Heart left ventricle (tissue), 16 donors: ENCODE measurements around the gene SERPINB13. TPM values are rescaled to one million over a fixed set of nuclear protein-coding genes. Genes with fewer than 3 reads are reported as not detected.

ENCODE experiments used
- ATAC-seq, 4 donors: fragments of 200-7000 bp; cut with Tn5 transposase; one replicate each; pipeline ENCODE4 v1.9.1; 2020 to 2022; ENCODE audit warnings: moderate library complexity in 4 of 4, mild to moderate bottlenecking in 3 of 4, moderate number of reproducible peaks in 1 of 4
- DNase-seq, 5 donors: peaks; one replicate each; pipeline ENCODE4 v3.0.0-alpha.2; 2020
- H3K27ac ChIP-seq, 12 donors: fragments of 200-600 bp; sonication (generic) in 4 of 12; one replicate each; pipeline versions ENCODE4 v1.5.0 to v1.8.0; 2016 to 2022; ENCODE audit warnings: mild to moderate bottlenecking in 2 of 12
- H3K27me3 ChIP-seq, 9 donors: fragments of 200-600 bp; sonication (generic) in 2 of 9; one replicate each; pipeline versions ENCODE4 v1.5.1 to v1.8.0; 2016 to 2022; ENCODE audit warnings: mild to moderate bottlenecking in 3 of 9
- H3K36me3 ChIP-seq, 9 donors: fragments of 200-600 bp; sonication (generic) in 2 of 9; one replicate each; pipeline versions ENCODE4 v1.5.0 to v1.8.0; 2018 to 2022; ENCODE audit warnings: mild to moderate bottlenecking in 2 of 9
- H3K4me1 ChIP-seq, 12 donors: fragments of 200-600 bp; sonication (generic) in 4 of 12; one replicate each; pipeline versions ENCODE4 v1.5.0 to v1.8.0; 2016 to 2022; ENCODE audit warnings: mild to moderate bottlenecking in 3 of 12
- H3K4me3 ChIP-seq, 12 donors: fragments of 200-600 bp; sonication (generic) in 4 of 12; one replicate each; pipeline versions ENCODE4 v1.5.0 to v1.8.0; 2017 to 2022; ENCODE audit warnings: mild to moderate bottlenecking in 9 of 12, moderate library complexity in 4 of 12
- H3K9me3 ChIP-seq, 12 donors: fragments of 200-600 bp; sonication (generic) in 4 of 12; one replicate each; pipeline versions ENCODE4 v1.5.0 to v1.8.0; 2016 to 2022; ENCODE audit warnings: mild to moderate bottlenecking in 1 of 12
- POLR2A ChIP-seq, 2 donors: fragments of 450-650 bp; IDR thresholded peaks; one replicate each; pipeline ENCODE4 v1.6.1; 2017; ENCODE audit warnings: antibody characterized with exemption in 2 of 2, mild to moderate bottlenecking in 2 of 2, moderate library complexity in 2 of 2
- WGBS, 4 donors: extraction: QIAGEN DNeasy Blood & Tissue Kit in 2 of 4; methylation state at CpG; one replicate each; pipeline versions ENCODE4 v1.1.5 to v1.1.7; 2013 to 2018; 5-methylcytosine and 5-hydroxymethylcytosine counted together
- intact Hi-C, 10 donors: fragments of 100-400 bp; cut with DNase I; formaldehyde crosslinking; loops; one replicate each; pipeline versions ENCODE4 v1.11.1 to v1.14.2; 2022
- polyA plus RNA-seq, 2 donors: library from polyadenylated mRNA; stranded (reverse); fragments of 200-250 nt; gene quantifications; one replicate each; pipeline ENCODE4 v1.2.3, GENCODE V29; 2013
- total RNA-seq, 9 donors: library from RNA; depleted of rRNA in 2 of 9; stranded (reverse); fragments of >200 nt in 2 of 9; fragmentation: NEBNext Ultra II Directional in 3 of 9; extraction: Animal tissue kit (Norgen Biotek cat#: 25700) in 3 of 9; gene quantifications; one replicate each; pipeline versions ENCODE4 v1.1.0 to v1.2.4, GENCODE V29; 2016 to 2023
- TF ChIP-seq, protein P1 (sequence below), 12 donors: fragments of 200-600 bp; sonication (generic) in 4 of 12; IDR thresholded peaks; one replicate each; pipeline versions ENCODE4 v1.5.0 to v1.8.0; 2018 to 2022; ENCODE audit warnings: antibody characterized with exemption in 12 of 12, mild to moderate bottlenecking in 5 of 12
- donor health status: ischemic (EF 13 %, LVEDD 7.1; RV severe dilation, severe dysfunction).
- donor health status: healthy with polysubstance abuse.
- donor health status: DM: no; HTN: yes; CAD: no.
- donor health status: DM: no; HTN: no; CAD: no.
- donor health status: ischemic (EF 25% LVEDD 6.9; RV normal size, moderate dysfunction).
- donor health status: ischemic (EF 25% LVEDD 5.7; RV mildly dilated, moderate dysfunction).
- donor health status: healthy.
- donor health status: DM: yes; HTN: yes; CAD: no.
- donor health status: ischemic (EF 35%, LVEDD 5.7; RV mildly dilated, moderate dysfunction).
- donor health status: nonischemic (EF 11% LVEDD 7.7; RV severe dilation, severe dysfunction).
- donor health status: DM: yes; HTN: yes; CAD: no.
- donor health status: PGD.
- donor health status: ischemic (EF 29% LVEDD 5.4; RV normal size, mild dysfunction).
- donor health status: nonischemic (EF 23%, LVEDD 6.1; RV moderate dilation, normal function).

The SERPINB13 gene
- total and polyA plus RNA-seq, 11 donors: not detected

GRCh38 chr18:63590966-63591695, 4.0 kb downstream of the SERPINB13 start:
- Histone ChIP-seq H3K9me3 (no peaks in the 10 kb centered on the region), H3K27me3 (no peaks in the 10 kb centered on the region), H3K36me3 (no peaks in the 10 kb centered on the region), H3K4me3 (no peak overlapping the region), H3K4me1 (no peaks in the 10 kb centered on the region), H3K27ac (no peak overlapping the region)
- no peak for ATAC-seq
- DNase-seq: no peak
- 69 to 84% (median 80%) methylated on average over 3 of the region's 3 CpGs for WGBS, 4 donors
- no peak for TF ChIP-seq POLR2A (IDR thresholded peaks at IDR 0.05)
- TF ChIP-seq, protein P1, sequence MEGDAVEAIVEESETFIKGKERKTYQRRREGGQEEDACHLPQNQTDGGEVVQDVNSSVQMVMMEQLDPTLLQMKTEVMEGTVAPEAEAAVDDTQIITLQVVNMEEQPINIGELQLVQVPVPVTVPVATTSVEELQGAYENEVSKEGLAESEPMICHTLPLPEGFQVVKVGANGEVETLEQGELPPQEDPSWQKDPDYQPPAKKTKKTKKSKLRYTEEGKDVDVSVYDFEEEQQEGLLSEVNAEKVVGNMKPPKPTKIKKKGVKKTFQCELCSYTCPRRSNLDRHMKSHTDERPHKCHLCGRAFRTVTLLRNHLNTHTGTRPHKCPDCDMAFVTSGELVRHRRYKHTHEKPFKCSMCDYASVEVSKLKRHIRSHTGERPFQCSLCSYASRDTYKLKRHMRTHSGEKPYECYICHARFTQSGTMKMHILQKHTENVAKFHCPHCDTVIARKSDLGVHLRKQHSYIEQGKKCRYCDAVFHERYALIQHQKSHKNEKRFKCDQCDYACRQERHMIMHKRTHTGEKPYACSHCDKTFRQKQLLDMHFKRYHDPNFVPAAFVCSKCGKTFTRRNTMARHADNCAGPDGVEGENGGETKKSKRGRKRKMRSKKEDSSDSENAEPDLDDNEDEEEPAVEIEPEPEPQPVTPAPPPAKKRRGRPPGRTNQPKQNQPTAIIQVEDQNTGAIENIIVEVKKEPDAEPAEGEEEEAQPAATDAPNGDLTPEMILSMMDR (IDR thresholded peaks at IDR 0.05): no peak
- intact Hi-C loops: no loop called here

DNA sequence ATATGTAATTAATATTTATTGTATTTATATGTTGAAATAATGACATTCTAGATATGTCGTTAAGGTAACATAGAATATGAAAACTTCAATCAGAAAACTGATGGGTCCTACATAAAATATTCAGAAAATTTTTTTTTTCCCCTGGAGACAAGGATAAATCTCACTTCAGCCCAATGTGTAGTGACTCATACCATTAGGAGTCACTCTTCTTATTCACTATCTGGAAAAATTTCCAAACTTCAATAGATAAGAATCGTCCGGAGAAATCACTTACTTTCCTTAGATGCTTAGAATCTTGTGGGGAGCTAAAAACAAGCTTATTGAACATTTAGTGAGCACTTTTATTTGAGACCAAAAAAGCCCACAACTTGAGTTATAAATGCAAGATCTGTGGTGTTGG, 4.6 kb downstream of the SERPINB13 start:
- no peak for ATAC-seq
- DNase-seq: no peak
- H3K9me3 ChIP-seq: no peaks in the 10 kb centered on the region
- TF ChIP-seq POLR2A (IDR thresholded peaks at IDR 0.05): no peak
- TF ChIP-seq, protein P1 (IDR thresholded peaks at IDR 0.05): no peak
- WGBS, 4 donors: 67 to 76% (median 73%) methylated on average over 3 of the region's 3 CpGs
- no peaks in the 10 kb centered on the region for H3K4me1 ChIP-seq
- H3K27ac ChIP-seq: no peak overlapping the region
- intact Hi-C loops: no loop called here
- no peak overlapping the region for H3K4me3 ChIP-seq
- H3K27me3 ChIP-seq: no peaks in the 10 kb centered on the region
- H3K36me3 ChIP-seq: no peaks in the 10 kb centered on the region

- TF ChIP-seq POLR2A (IDR thresholded peaks at IDR 0.05): no peak
- TF ChIP-seq, protein P1 (IDR thresholded peaks at IDR 0.05): no peak
- no peaks in the 10 kb centered on the region for H3K36me3 ChIP-seq
- H3K27ac ChIP-seq: no peak overlapping the region
- no peaks in the 10 kb centered on the region for H3K9me3 ChIP-seq
- H3K4me1 ChIP-seq: no peaks in the 10 kb centered on the region
- DNase-seq: no peak
- WGBS, 4 donors: 33 to 55% (median 43%) methylated on average over 1 of the region's 1 CpG
- no peaks in the 10 kb centered on the region for H3K27me3 ChIP-seq
- no peak overlapping the region for H3K4me3 ChIP-seq
- intact Hi-C loops: no loop called here
- ATAC-seq: no peak
Observed at GRCh38 chr18:63592471-63592870, 5.3 kb downstream of the SERPINB13 start.

DNA sequence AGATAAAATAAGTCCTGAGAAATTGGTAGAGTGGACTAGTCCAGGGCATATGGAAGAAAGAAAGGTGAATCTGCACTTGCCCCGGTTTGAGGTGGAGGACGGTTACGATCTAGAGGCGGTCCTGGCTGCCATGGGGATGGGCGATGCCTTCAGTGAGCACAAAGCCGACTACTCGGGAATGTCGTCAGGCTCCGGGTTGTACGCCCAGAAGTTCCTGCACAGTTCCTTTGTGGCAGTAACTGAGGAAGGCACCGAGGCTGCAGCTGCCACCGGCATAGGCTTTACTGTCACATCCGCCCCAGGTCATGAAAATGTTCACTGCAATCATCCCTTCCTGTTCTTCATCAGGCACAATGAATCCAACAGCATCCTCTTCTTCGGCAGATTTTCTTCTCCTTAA, 9.8 kb downstream of the SERPINB13 start:
- H3K36me3 ChIP-seq: no peaks in the 10 kb centered on the region
- no peak for ATAC-seq
- WGBS, 4 donors: 74 to 86% (median 79%) methylated on average over 14 of the region's 14 CpGs
- intact Hi-C loops: no loop called here
- H3K4me1 ChIP-seq: no peaks in the 10 kb centered on the region
- peaks cover 0 to 2% (median 0%) of the 10 kb centered on the region in 12 donors for H3K9me3 ChIP-seq
- DNase-seq: no peak
- no peak overlapping the region for H3K27ac ChIP-seq
- TF ChIP-seq POLR2A (IDR thresholded peaks at IDR 0.05): no peak
- TF ChIP-seq, protein P1 (IDR thresholded peaks at IDR 0.05): no peak
- H3K27me3 ChIP-seq: no peaks in the 10 kb centered on the region
- H3K4me3 ChIP-seq: no peak overlapping the region
